HG03571 (cell line): ENCODE results near the gene TMPRSS15.
"Not testable (repeated sequence)": the region's sequence is repeated elsewhere in the genome, so short reads cannot be mapped to it uniquely, and the experiment has no call there.

ENCODE experiments used
- ATAC-seq: cut with Tn5 transposase; IDR thresholded peaks from one replicate; pipeline ENCODE4 v1.9.1; 2021; ENCODE audit not compliant: unreplicated experiment

Gene TMPRSS15

GRCh38 chr21:18403735-18404450 is at the start of gene TMPRSS15:
Gene TMPRSS15, minus strand, starts transcription at chr21:18403785. Its CDS starts 163 bp downstream, at chr21:18403622.
- ATAC-seq, result no peak

- no peak for ATAC-seq
These were observed 48.1 kb upstream of the TMPRSS15 start for GRCh38 chr21:18451670-18452069.

GRCh38 chr21:18449605-18450550 is 46.3 kb upstream of the TMPRSS15 start:
- ATAC-seq, result no peak

- no peak for ATAC-seq
These were observed 40.1 kb upstream of the TMPRSS15 start for GRCh38 chr21:18443701-18444100.

GRCh38 chr21:18443085-18443484 is 39.5 kb upstream of the TMPRSS15 start:
- ATAC-seq, result no peak

GRCh38 chr21:18430341-18430740 is 26.8 kb upstream of the TMPRSS15 start:
- ATAC-seq, result no peak

- no peak for ATAC-seq
These were observed 20.7 kb upstream of the TMPRSS15 start for GRCh38 chr21:18424276-18424675.

- no peak for ATAC-seq
These were observed 13.7 kb upstream of the TMPRSS15 start for GRCh38 chr21:18417141-18417790.

- no peak for ATAC-seq
These were observed 8.0 kb upstream of the TMPRSS15 start for GRCh38 chr21:18411565-18411964.

GRCh38 chr21:18409579-18409978 is 6.0 kb upstream of the TMPRSS15 start:
- no peak for ATAC-seq

- ATAC-seq, result no peak
These were observed 4.7 kb downstream of the TMPRSS15 start for GRCh38 chr21:18398843-18399242.

- no peak for ATAC-seq
These were observed 15.6 kb downstream of the TMPRSS15 start for GRCh38 chr21:18387994-18388393.

- ATAC-seq, result no peak
These were observed 18.8 kb downstream of the TMPRSS15 start for GRCh38 chr21:18384771-18385170.

GRCh38 chr21:18382934-18383619 is 20.5 kb downstream of the TMPRSS15 start:
- ATAC-seq, result not testable (repeated sequence)

- ATAC-seq, result no peak
These were observed 21.4 kb downstream of the TMPRSS15 start for GRCh38 chr21:18382141-18382540.

GRCh38 chr21:18373606-18374005 is 30.0 kb downstream of the TMPRSS15 start:
- ATAC-seq, result no peak

GRCh38 chr21:18370301-18370700 is 33.3 kb downstream of the TMPRSS15 start:
- no peak for ATAC-seq

- no peak for ATAC-seq
These were observed 34.5 kb downstream of the TMPRSS15 start for GRCh38 chr21:18369115-18369514.

- ATAC-seq, result no peak
These were observed 35.4 kb downstream of the TMPRSS15 start for GRCh38 chr21:18368205-18368604.

- no peak for ATAC-seq
These were observed 46.8 kb downstream of the TMPRSS15 start for GRCh38 chr21:18356801-18357200.

GRCh38 chr21:18354947-18355346 is 48.6 kb downstream of the TMPRSS15 start:
- ATAC-seq, result no peak
